SHP77 treated with DMSO at 0.1 percent for 48 hours (cell line): Measurements from ENCODE around the gene ORM2.

Experiments
- DNase-seq: peaks from one replicate; lab custom pipeline; 2025; lab: John Stamatoyannopoulos, UW

Gene ORM2

DNA sequence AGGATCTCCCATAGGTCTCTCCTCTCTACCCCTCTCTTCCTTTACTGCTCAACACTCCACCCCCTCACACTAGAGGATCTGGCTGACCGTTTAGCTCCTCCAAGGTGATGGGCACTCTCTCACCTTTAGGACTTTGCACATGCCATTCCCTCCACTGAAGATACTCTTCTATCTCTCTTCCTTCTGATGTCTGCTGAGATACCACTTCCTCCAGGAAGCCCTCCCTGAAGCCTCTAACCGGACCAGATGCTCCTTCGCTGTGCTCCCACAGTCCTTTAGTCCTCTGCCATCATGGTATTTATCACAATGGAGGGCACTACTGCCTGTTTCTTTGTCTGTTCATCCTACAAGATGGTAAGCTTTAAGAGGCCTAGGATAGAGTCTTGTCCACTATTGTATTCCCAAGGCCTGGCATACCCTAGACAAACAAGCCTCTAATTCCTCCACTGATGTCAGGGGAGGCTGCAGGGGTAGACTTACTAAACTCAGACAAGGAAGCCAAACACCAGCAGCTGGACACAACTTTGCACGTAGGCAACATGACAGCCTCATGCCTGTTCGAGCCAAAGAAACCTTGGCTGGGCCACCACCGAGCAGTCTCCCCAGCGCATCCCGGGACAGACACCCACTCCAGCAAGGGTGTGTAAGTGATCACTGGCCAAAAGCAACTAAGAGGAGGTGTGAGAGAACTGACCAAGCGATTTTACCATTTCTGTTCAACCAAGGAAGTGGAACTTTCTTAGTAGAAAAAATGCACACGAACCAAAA is 20.2 kb downstream of the ORM2 start:
- no peak for DNase-seq

DNA sequence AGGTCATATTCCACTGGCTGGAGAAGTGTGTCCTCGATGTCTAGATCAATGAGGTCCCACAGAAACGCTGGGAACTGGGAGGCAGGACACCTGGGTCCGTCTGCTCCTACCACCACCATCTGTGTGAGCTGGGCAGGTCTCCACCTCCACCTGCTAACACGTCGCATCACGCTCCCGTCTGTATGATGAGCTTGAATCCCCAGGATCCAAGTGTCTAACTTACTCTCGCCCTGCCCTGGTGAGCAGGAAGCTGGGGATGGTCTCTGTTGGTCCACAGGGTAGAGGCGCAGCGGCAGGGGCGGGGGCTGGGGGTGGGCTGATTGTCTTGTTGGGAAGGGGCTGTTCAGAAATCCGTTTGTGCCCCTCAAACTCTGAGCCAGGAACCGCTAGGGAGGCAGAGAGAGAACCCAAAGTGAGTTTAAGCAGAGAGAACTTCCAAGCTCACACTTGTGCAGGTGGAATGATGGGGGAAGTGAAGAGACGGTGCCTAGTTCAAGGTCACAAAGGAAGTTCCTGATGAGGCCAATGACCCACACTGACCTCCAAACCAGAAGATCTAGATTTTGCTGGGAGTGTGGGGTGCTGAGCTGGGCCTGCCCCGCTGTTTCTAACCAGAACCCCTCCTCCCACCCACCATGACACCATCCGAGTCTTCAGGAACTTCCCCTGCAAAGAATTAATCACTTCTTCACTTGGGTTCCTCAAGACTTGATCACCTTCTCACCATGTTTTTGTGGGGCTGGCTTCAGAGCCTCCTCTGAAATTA is 21.1 kb downstream of the ORM2 start:
- DNase-seq = no peak

- DNase-seq = no peak
These were observed 22.3 kb downstream of the ORM2 start for GRCh38 chr9:114351932-114352331.

- DNase-seq = no peak
These were observed 26.2 kb downstream of the ORM2 start for GRCh38 chr9:114355821-114356220.

- DNase-seq = no peak
These were observed 27.1 kb downstream of the ORM2 start for GRCh38 chr9:114356792-114357191.

GRCh38 chr9:114357360-114357759 is 27.7 kb downstream of the ORM2 start:
- no peak for DNase-seq

GRCh38 chr9:114357911-114358328 is 28.3 kb downstream of the ORM2 start:
- DNase-seq = no peak

DNA sequence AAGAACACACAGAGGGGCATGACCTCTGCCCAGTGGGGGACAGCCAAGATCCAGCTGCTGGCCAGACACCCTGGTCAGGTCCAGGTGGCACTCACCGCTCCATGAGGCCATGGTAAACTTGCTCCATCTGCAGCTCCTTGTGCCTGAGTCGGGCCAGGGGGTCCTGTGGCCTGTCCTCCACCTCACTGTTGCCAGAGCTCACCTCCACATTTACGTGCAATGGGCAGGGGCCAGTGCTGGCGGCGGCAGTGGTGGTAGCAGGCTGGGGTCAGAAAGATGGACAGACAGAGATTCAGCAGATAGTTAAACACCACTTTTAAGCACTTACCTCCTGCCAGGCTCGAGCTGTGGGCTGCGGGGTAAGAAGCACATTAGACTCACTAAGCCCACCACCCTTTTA is 30.1 kb downstream of the ORM2 start:
- no peak for DNase-seq

- no peak for DNase-seq
These were observed 31.9 kb downstream of the ORM2 start for GRCh38 chr9:114361542-114361941.

- DNase-seq = no peak
These were observed 32.7 kb downstream of the ORM2 start for GRCh38 chr9:114362394-114362793.

DNA sequence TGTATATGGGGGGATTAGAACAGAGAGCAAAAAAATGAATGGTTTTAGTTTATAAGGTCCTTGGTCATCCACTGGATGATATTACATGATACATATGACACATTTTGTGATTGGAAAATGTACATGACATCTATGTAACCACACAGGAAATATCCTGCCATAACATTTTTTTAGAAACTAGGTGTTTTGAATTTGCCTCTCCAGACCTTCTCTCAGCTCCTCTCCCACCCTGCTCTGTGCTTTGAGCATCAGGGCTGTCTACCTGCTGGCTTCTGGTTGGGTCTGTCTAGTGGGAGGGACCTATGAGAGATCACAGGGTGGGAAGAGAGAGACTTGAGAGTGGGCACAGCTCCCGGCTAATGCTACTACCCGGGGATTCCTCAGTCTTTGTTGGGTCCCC is 33.8 kb downstream of the ORM2 start:
- DNase-seq = no peak

DNA sequence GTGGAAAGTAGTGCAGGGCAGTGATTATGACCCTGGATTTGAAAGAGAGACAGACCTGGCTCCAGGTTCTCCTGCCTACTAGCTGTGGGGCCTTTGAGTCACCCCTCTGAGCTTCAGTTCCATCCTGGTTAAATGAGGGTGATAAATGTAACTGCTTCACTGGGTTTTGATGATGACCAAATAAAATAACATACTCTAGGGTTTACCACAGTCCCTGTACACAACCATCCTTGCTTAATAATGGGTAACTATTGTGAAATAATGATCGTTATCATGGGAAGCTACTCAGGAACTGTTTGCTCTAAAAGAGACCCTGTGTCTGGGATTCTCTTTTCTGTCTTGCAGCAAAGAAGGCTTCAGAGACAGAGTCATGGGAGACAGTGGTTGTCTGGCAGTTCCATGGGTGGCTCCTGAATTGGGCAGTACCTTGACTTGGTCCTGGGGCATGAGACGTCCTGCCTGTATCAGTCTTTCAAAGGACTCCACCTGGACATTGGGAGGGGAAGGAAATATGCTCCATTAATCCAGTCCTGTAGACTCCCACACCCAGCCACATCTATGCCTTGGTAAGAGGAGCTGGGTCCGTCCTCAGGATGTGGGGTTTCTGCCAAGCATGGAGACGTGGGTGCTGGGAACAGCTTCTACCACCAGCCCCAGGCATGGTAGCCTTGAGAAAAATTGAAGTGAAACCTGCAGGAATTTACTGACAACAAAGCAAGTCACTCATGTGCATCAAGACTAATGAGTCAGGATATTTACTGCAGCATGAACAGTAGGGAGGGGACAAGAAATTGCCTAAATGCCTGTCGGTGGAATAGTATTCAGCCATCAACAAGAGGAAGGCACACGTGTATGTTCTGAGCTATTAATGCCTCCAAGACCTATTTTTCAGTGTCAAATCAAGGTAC is 34.7 kb downstream of the ORM2 start:
- DNase-seq = no peak

GRCh38 chr9:114365194-114365593 is 35.5 kb downstream of the ORM2 start:
- DNase-seq = no peak

DNA sequence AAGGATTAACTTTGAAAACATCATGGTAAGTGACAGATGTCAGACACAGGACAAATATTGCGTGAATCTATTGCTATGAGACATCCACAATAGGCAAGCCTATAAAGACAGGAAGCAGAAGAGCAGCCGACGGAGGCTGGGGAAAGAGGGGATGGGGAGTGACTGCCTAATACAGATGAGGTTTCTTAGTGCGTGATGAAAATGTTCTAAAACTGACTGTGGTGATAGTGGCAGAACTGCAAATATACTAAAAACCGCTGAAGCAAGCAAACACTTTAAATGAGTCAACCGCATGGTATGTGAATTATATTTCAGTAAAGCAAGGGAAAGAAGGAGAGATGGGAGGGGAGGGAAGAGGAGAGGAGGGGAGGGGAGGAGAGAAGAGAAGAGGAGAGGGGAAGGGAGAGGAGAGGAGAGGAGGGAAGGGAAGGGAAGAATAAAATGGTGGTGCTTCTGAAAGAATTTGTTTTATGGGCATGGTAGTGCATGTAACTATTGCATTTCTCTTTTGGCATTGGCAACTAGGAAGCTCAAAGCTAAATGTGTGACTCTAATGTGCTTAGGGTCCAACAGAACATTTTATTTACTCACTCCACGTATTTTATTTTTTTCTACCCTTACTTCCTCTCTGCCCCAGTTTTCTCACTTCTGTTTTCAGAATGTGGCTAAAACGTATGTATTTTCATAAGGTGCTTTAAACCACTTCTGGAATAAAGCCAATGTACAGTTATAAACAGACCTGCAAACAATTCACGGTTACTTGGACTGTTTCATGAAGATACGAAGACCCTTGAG is 36.9 kb downstream of the ORM2 start:
- DNase-seq = no peak

- no peak for DNase-seq
These were observed 37.7 kb downstream of the ORM2 start for GRCh38 chr9:114367366-114367765.

- DNase-seq = no peak
These were observed 38.3 kb downstream of the ORM2 start for GRCh38 chr9:114367772-114368569.

- no peak for DNase-seq
These were observed 39.8 kb downstream of the ORM2 start for GRCh38 chr9:114369216-114370130.

DNA sequence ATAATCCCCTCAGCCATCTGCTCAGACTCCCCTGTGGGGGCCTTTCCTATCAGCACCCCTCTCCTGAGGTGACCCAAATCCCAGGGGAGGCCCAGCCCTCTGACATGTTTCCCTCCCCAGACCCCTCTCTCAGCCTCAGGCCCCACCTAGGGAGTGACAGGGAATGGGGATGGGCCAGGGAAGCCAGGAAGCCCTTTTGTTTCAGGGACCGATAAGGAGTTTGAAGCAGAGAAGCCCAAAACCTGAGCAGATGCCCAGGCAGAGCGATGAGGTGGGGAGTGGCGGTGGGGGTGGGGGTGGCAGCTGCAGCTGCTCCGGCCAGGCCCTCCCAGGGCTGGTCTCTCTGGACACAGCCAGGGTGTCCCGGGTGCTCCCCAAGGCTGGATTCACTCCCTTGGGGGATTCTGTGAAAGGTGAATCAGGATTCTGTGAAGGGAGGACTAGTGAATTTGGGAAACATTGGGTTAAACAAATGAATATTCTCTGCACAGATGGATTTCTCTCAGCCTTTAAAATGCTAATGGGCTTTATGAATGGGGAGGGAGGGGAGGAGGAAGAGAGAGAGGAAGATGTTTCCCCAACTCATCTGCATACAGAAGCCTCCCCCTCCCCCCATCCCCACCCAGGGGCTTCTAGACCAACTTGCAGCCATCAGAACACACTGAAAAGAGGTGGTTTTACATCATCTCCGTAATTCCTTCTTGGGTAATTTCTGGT is 40.7 kb downstream of the ORM2 start:
- no peak for DNase-seq

DNA sequence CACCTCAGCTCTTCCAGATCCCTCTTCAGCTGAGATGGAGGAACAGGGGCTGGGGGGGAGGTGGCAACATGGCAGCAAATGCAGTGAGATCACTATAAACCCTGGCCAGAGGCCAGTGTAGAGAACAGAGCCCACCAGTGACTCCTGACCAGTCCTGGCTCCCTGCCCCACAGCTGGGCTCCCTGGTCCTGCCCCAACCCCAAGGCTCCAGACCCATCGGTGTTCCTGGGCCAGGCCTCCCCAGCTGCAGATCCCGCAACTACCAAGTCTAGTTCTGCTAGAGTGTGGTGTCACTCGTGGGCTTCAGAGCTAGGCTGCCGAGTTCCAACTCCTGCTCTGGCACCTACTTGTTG is 41.3 kb downstream of the ORM2 start:
- DNase-seq = no peak
